Uterus (tissue), 2 donors: ENCODE data around the gene NIN.

Source experiments
- POLR2A ChIP-seq, 2 donors: fragments of 450-650 bp; IDR thresholded peaks; one replicate each; pipeline ENCODE4 v1.6.1; 2016; ENCODE audit warnings: antibody characterized with exemption in 2 of 2, mild to moderate bottlenecking in 1 of 2, moderate library complexity in 1 of 2
- TF ChIP-seq, protein P1 (sequence below), 4 experiments: fragments of 200-600 bp in 2 of 4; fragments of 450-650 bp in 2 of 4; sonication (generic) in 2 of 4; IDR thresholded peaks; one replicate each; pipeline ENCODE4 v1.5.1; 2016 to 2019; ENCODE audit warnings: antibody characterized with exemption in 4 of 4, mild to moderate bottlenecking in 2 of 4, moderate library complexity in 1 of 4

DNA sequence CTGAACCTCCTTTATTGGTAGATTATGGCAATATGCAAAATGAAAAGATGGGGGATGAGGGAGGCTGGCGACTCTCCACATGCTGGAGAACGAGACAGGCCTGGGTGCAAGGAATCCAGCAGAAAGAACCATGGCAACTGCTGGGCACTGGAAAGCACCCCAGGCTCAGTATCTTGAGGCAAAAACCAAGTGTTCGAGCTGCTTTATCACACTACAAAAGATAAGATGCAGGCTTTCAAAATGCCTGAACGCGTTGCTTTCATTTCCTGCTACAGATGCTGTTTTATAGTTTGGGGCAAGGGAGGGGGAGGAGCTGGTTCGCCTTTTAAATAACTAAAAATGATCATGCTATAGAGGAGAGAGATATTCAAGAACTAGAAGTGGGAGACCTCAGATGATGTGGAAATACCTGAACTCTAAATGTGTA lies 38.9 kb downstream of the NIN start:
- TF ChIP-seq, protein P1, sequence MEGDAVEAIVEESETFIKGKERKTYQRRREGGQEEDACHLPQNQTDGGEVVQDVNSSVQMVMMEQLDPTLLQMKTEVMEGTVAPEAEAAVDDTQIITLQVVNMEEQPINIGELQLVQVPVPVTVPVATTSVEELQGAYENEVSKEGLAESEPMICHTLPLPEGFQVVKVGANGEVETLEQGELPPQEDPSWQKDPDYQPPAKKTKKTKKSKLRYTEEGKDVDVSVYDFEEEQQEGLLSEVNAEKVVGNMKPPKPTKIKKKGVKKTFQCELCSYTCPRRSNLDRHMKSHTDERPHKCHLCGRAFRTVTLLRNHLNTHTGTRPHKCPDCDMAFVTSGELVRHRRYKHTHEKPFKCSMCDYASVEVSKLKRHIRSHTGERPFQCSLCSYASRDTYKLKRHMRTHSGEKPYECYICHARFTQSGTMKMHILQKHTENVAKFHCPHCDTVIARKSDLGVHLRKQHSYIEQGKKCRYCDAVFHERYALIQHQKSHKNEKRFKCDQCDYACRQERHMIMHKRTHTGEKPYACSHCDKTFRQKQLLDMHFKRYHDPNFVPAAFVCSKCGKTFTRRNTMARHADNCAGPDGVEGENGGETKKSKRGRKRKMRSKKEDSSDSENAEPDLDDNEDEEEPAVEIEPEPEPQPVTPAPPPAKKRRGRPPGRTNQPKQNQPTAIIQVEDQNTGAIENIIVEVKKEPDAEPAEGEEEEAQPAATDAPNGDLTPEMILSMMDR (IDR thresholded peaks at IDR 0.05), result no peak
- TF ChIP-seq POLR2A (IDR thresholded peaks at IDR 0.05), result no peak
